Activated naive CD4-positive, alpha-beta T cell treated with anti-CD3 and anti-CD28 coated beads, Interleukin-2, amount 50 U/mL, for 72 hours (primary cell): ENCODE measurements around the gene PRXL2A. TPM values are rescaled to one million over a fixed set of nuclear protein-coding genes. Genes with fewer than 3 reads are reported as not detected.

Experiments used
- ATAC-seq, 2 donors: fragments of 150-1000 bp; cut with Tn5 transposase; 2 replicates each; pipeline ENCODE4 v1.10.0; 2021; ENCODE audit warnings: mild to moderate bottlenecking in 2 of 2, moderate library complexity in 2 of 2
- DNase-seq, 2 donors: peaks; one replicate each; pipeline ENCODE4 v3.0.0; 2021 to 2022; ENCODE audit warnings: low spot score in 2 of 2
- H3K27ac Mint-ChIP-seq, 2 donors: one replicate each; pipeline ENCODE4 v1.8.0; 2022; ENCODE audit warnings: mild to moderate bottlenecking in 2 of 2, mixed read lengths in 2 of 2
- H3K36me3 Mint-ChIP-seq, 2 donors: one replicate each; pipeline ENCODE4 v1.8.0; 2022; ENCODE audit warnings: mixed read lengths in 2 of 2
- H3K9me3 Mint-ChIP-seq, 2 donors: one replicate each; pipeline ENCODE4 v1.8.0; 2022; ENCODE audit warnings: mixed read lengths in 2 of 2
- total RNA-seq, 2 donors: library from RNA; stranded (reverse); gene quantifications; one replicate each; pipeline ENCODE4 v1.2.3, GENCODE V29; 2022

The PRXL2A gene
- total RNA-seq, 2 donors from 2014 or later = 15.1 to 18.5 TPM

GRCh38 chr10:80462981-80463741 is 54.8 kb downstream of the PRXL2A start:
- peak; percentile 46 to 71 for ATAC-seq
- no peak for DNase-seq

GRCh38 chr10:80463868-80464267 is 55.5 kb downstream of the PRXL2A start:
- ATAC-seq (peak in 1 of 2 donors; percentile 13), DNase-seq (no peak)
- no peaks in the 10 kb centered on the region for H3K9me3 Mint-ChIP-seq
- peak overlapping the region; percentile 90 to 99 for H3K27ac Mint-ChIP-seq
- H3K36me3 Mint-ChIP-seq = peaks cover 0 to 17% of the 10 kb centered on the region in 2 donors

More at GRCh38 chr10:80462981-80463741, 54.8 kb downstream of the PRXL2A start:
- Mint-ChIP-seq H3K36me3 (peaks cover 0 to 17% of the 10 kb centered on the region in 2 donors), H3K27ac (peak overlapping the region; percentile 90 to 99), H3K9me3 (no peaks in the 10 kb centered on the region)

GRCh38 chr10:80464557-80465450 is 56.5 kb downstream of the PRXL2A start:
- peak overlapping the region; percentile 91 to 99 for H3K27ac Mint-ChIP-seq
- ATAC-seq (peak; percentile 12 to 32), DNase-seq (no peak)
- H3K9me3 Mint-ChIP-seq = no peaks in the 10 kb centered on the region
- peaks cover 5 to 24% of the 10 kb centered on the region in 2 donors for H3K36me3 Mint-ChIP-seq

GRCh38 chr10:80465451-80465835 is 57.1 kb downstream of the PRXL2A start:
- DNase-seq (no peak), ATAC-seq (peak in 1 of 2 donors; percentile 4)
- Mint-ChIP-seq H3K9me3 (no peaks in the 10 kb centered on the region), H3K27ac (peak overlapping the region; percentile 98 to 99), H3K36me3 (peaks cover 5 to 29% of the 10 kb centered on the region in 2 donors)

- DNase-seq (no peak), ATAC-seq (peak; percentile 57 to 72)
- Mint-ChIP-seq H3K27ac (peak overlapping the region; percentile 98 to 99), H3K36me3 (peaks cover 5 to 25% of the 10 kb centered on the region in 2 donors), H3K9me3 (no peaks in the 10 kb centered on the region)
Measured at GRCh38 chr10:80465839-80466590, 57.7 kb downstream of the PRXL2A start.

- peaks cover 5 to 23% of the 10 kb centered on the region in 2 donors for H3K36me3 Mint-ChIP-seq
- peak overlapping the region; percentile 98 to 99 for H3K27ac Mint-ChIP-seq
- ATAC-seq (no peak), DNase-seq (no peak)
- H3K9me3 Mint-ChIP-seq = no peaks in the 10 kb centered on the region
Measured at GRCh38 chr10:80466724-80467326, 58.5 kb downstream of the PRXL2A start.

- Mint-ChIP-seq H3K36me3 (peaks cover 5 to 23% of the 10 kb centered on the region in 2 donors), H3K27ac (peak overlapping the region; percentile 80 to 99), H3K9me3 (no peaks in the 10 kb centered on the region)
- ATAC-seq (peak in 1 of 2 donors; percentile 15), DNase-seq (no peak)
Measured at GRCh38 chr10:80468002-80468401, 59.7 kb downstream of the PRXL2A start.

- Mint-ChIP-seq H3K36me3 (peaks cover 5 to 16% of the 10 kb centered on the region in 2 donors), H3K27ac (peak overlapping the region; percentile 73 to 99), H3K9me3 (no peaks in the 10 kb centered on the region)
- DNase-seq = no peak
- ATAC-seq = no peak
Measured at GRCh38 chr10:80468806-80469421, 60.6 kb downstream of the PRXL2A start.

- Mint-ChIP-seq H3K9me3 (no peaks in the 10 kb centered on the region), H3K27ac (peak overlapping the region; percentile 63 to 99), H3K36me3 (peaks cover 5 to 27% of the 10 kb centered on the region in 2 donors)
- no peak for ATAC-seq
- no peak for DNase-seq
Measured at GRCh38 chr10:80470266-80470665, 61.9 kb downstream of the PRXL2A start.

GRCh38 chr10:80471001-80471400 is 62.6 kb downstream of the PRXL2A start:
- Mint-ChIP-seq H3K36me3 (peaks cover 5 to 27% of the 10 kb centered on the region in 2 donors), H3K27ac (peak overlapping the region; percentile 98 to 99), H3K9me3 (no peaks in the 10 kb centered on the region)
- DNase-seq (no peak), ATAC-seq (peak; percentile 50 to 51)

GRCh38 chr10:80471715-80472233 is 63.4 kb downstream of the PRXL2A start:
- DNase-seq = peak; percentile 58 to 75
- Mint-ChIP-seq H3K36me3 (peaks cover 5 to 27% of the 10 kb centered on the region in 2 donors), H3K9me3 (no peaks in the 10 kb centered on the region), H3K27ac (peak overlapping the region; percentile 98 to 99)
- ATAC-seq = peak; percentile 53 to 67

GRCh38 chr10:80472234-80473095 is 64.1 kb downstream of the PRXL2A start:
- Mint-ChIP-seq H3K9me3 (no peaks in the 10 kb centered on the region), H3K27ac (peak overlapping the region; percentile 98 to 99), H3K36me3 (peaks cover 11 to 34% of the 10 kb centered on the region in 2 donors)
- ATAC-seq (peak; percentile 81 to 85), DNase-seq (no peak)

- H3K36me3 Mint-ChIP-seq = peaks cover 18 to 41% of the 10 kb centered on the region in 2 donors
- DNase-seq = no peak
- peak overlapping the region; percentile 98 to 99 for H3K27ac Mint-ChIP-seq
- peaks cover 5% of the 10 kb centered on the region in 2 donors for H3K9me3 Mint-ChIP-seq
- peak; percentile 9 to 18 for ATAC-seq
Measured at GRCh38 chr10:80473096-80473657, 64.8 kb downstream of the PRXL2A start.
